ENCODE results near the gene PCK2.
"Not testable (repeated sequence)": the region's sequence is repeated elsewhere in the genome, so short reads cannot be mapped to it uniquely, and the experiment has no call there.

Gene PCK2

DNA sequence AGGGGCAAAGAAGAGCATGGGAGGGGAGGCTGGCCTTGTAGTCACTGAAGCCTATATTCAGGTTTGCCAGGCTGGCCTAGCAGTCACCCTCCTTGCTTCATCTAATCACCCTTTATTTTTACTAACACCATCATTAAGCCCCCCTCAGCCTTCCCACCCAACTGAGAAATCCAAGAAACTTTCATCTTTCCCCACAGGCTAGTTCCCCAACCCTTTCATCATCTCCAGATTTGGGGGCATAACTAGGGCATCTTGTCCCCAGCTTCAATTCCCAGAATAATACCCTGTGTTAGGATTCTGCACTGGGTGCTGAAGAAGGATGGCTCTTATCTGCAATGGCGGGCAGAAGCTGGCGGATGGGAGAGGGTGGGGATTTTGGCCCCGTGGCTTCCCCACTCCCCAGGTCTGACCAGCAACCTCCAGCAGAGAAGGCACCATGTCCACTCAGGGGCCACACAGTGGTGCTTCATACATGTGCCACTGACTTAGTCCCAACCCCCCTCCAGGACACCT, 6.9 kb downstream of the PCK2 start:
- Mint-ChIP-seq H3K36me3 (ENCODE audit: low read depth) (peaks cover 32% of the 10 kb centered on the region), H3K4me1 (peaks cover 11% of the 10 kb centered on the region), H3K9me3 (peaks cover 14% of the 10 kb centered on the region), H3K4me3 (no peak overlapping the region), H3K27ac (peak overlapping the region; percentile 66), H3K27me3 (ENCODE audit: low read depth, poor library complexity) (peaks cover 5% of the 10 kb centered on the region)
- TF ChIP-seq, protein P1, sequence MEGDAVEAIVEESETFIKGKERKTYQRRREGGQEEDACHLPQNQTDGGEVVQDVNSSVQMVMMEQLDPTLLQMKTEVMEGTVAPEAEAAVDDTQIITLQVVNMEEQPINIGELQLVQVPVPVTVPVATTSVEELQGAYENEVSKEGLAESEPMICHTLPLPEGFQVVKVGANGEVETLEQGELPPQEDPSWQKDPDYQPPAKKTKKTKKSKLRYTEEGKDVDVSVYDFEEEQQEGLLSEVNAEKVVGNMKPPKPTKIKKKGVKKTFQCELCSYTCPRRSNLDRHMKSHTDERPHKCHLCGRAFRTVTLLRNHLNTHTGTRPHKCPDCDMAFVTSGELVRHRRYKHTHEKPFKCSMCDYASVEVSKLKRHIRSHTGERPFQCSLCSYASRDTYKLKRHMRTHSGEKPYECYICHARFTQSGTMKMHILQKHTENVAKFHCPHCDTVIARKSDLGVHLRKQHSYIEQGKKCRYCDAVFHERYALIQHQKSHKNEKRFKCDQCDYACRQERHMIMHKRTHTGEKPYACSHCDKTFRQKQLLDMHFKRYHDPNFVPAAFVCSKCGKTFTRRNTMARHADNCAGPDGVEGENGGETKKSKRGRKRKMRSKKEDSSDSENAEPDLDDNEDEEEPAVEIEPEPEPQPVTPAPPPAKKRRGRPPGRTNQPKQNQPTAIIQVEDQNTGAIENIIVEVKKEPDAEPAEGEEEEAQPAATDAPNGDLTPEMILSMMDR (IDR thresholded peaks at IDR 0.05) = no peak
- DNase-seq = no peak

DNA sequence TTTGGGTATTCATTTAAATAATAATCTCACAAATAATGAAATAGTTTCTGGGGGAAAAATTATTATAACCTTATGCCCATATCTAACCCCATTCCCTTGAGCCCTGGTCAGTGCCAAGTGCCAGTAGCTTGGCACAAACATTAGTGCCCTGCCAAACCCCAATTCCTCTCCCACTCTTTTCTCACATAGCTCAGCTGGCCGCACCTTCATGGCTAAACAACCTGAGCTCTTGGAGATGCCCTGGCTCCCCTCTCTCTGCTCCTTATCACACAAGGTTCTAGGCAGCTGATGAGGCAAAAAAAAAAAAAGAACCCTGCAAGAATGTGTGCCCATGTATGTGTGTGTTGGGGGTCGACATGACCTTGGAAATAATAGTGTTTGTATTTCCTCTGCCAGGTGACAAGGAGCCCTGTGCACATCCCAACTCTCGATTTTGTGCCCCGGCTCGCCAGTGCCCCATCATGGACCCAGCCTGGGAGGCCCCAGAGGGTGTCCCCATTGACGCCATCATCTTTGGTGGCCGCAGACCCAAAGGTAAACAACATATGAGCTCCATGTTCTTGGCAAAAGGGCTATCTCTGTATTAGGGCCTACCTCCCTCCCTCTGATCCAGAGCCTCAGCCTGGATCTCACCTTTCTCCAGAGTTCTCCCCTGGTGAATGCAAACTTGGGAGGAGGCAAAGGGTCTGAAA, 8.4 kb downstream of the PCK2 start:
- H3K9me3 Mint-ChIP-seq = peaks cover 14% of the 10 kb centered on the region
- no peak overlapping the region for H3K27ac Mint-ChIP-seq
- H3K4me1 Mint-ChIP-seq = peaks cover 6% of the 10 kb centered on the region
- DNase-seq = no peak
- H3K4me3 Mint-ChIP-seq = no peak overlapping the region
- TF ChIP-seq, protein P1 (IDR thresholded peaks at IDR 0.05) = no peak
- no peaks in the 10 kb centered on the region for H3K27me3 Mint-ChIP-seq (ENCODE audit: low read depth, poor library complexity)
- H3K36me3 Mint-ChIP-seq (ENCODE audit: low read depth) = peaks cover 32% of the 10 kb centered on the region

- TF ChIP-seq, protein P1 (IDR thresholded peaks at IDR 0.05) = no peak
- no peak for DNase-seq
- no peaks in the 10 kb centered on the region for H3K27me3 Mint-ChIP-seq (ENCODE audit: low read depth, poor library complexity)
- H3K4me3 Mint-ChIP-seq = no peak overlapping the region
- peaks cover 32% of the 10 kb centered on the region for H3K36me3 Mint-ChIP-seq (ENCODE audit: low read depth)
- H3K9me3 Mint-ChIP-seq = peaks cover 14% of the 10 kb centered on the region
- peaks cover 6% of the 10 kb centered on the region for H3K4me1 Mint-ChIP-seq
- peak overlapping the region; percentile 86 for H3K27ac Mint-ChIP-seq
Measured at GRCh38 chr14:24103451-24103850, 9.3 kb downstream of the PCK2 start.

DNA sequence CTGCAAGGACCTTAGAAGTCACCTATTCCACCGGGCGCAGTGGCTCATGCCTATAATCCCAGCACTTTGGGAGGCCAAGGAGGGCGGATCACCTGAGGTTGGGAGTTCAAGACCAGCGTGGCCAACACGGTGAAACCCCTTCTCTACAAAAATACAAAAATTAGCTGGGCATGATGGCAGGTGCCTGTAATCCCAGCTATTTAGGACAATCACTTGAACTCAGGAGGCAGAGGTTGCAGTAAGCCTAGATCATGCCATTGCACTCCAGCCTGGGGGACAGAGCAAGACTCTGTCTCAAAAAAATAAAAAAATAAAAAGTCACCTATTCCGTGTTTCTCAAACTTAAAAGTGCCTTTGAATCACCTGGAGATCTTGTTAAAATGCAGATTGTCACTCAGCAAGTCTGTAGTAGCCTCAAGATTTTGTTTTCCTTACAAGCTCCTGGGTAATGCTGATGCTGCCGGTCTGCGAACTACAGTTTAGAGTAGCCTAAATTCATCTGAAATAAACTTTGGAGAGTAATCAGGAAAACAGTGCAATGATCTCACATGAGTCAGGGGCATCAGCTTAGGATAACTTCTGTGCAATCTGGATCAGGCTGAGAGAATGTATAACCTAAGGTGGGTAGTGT, 11.6 kb downstream of the PCK2 start:
- H3K4me3 Mint-ChIP-seq; DNase-seq; H3K27me3 Mint-ChIP-seq (ENCODE audit: low read depth, poor library complexity): not testable (repeated sequence)
- H3K4me1 Mint-ChIP-seq = peaks cover 11% of the 10 kb centered on the region
- H3K27ac Mint-ChIP-seq = peak overlapping the region; percentile 88
- H3K36me3 Mint-ChIP-seq (ENCODE audit: low read depth) = peaks cover 32% of the 10 kb centered on the region
- H3K9me3 Mint-ChIP-seq = peaks cover 14% of the 10 kb centered on the region

- TF ChIP-seq, protein P1 (IDR thresholded peaks at IDR 0.05) = no peak
- Mint-ChIP-seq H3K4me3 (no peak overlapping the region), H3K27me3 (ENCODE audit: low read depth, poor library complexity) (no peaks in the 10 kb centered on the region), H3K4me1 (peaks cover 11% of the 10 kb centered on the region), H3K27ac (no peak overlapping the region), H3K36me3 (ENCODE audit: low read depth) (peaks cover 32% of the 10 kb centered on the region), H3K9me3 (peaks cover 14% of the 10 kb centered on the region)
- no peak for DNase-seq
Measured at GRCh38 chr14:24106672-24107271, 12.7 kb downstream of the PCK2 start.

DNA sequence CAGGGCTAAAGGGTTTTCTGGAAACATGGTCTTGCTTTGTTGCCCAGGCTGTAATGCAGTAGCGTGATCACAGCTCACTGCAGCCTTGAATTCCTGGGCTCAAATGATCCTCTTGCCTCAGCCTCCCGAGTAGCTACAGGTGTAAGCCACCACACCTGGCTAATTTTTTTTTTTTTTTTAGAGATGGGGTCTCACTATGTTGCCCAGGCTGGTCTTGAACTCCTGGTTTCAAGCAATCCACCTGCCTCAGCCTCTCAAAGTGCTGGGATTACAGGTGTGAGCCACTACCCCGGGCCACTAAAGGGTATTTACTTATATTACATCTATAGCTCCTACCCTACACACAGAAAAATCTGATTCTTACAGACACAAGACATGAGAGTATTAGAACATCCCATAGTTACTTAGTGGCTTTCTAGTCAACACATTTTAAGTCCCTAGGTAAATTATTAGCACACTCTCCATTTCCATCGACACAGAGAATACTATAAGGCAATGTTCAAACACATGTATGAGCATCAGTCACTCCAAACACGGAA, 14.3 kb downstream of the PCK2 start:
- Mint-ChIP-seq H3K27ac (no peak overlapping the region), H3K4me1 (peaks cover 11% of the 10 kb centered on the region), H3K9me3 (peaks cover 14% of the 10 kb centered on the region), H3K4me3 (no peak overlapping the region), H3K27me3 (ENCODE audit: low read depth, poor library complexity) (no peaks in the 10 kb centered on the region), H3K36me3 (ENCODE audit: low read depth) (peaks cover 19% of the 10 kb centered on the region)
- TF ChIP-seq, protein P1 (IDR thresholded peaks at IDR 0.05) = no peak
- DNase-seq = no peak

Measured in nephron progenitor cell (in vitro differentiated cells).